HUES6 (cell line): Measurements from ENCODE around the gene MYCN.
A peak's percentile ranks its signal among the peaks of the same experiment; 100 is the strongest.

Experiments used
- H3K27ac ChIP-seq: 2 replicates; pipeline ENCODE4 v1.7.0; 2013; ENCODE audit warnings: low read depth, mild to moderate bottlenecking, low read length, inconsistent platforms
- H3K27me3 ChIP-seq: 2 replicates; pipeline ENCODE4 v1.6.1; 2013; ENCODE audit warnings: low read length; ENCODE audit not compliant: control insufficient read depth, insufficient read depth
- H3K36me3 ChIP-seq: 2 replicates; pipeline ENCODE4 v1.6.1; 2013; ENCODE audit warnings: low read length; ENCODE audit not compliant: control insufficient read depth, insufficient read depth
- H3K4me1 ChIP-seq: 2 replicates; pipeline ENCODE4 v1.6.1; 2013; ENCODE audit warnings: low read length; ENCODE audit not compliant: control insufficient read depth, insufficient read depth
- H3K4me3 ChIP-seq: 2 replicates; pipeline ENCODE4 v1.5.1; 2013; ENCODE audit warnings: low read depth, low read length
- H3K9ac ChIP-seq: one replicate; pipeline ENCODE4 v1.6.1; 2013; ENCODE audit warnings: mild to moderate bottlenecking, low read length
- H3K9me3 ChIP-seq: 2 replicates; pipeline ENCODE4 v1.6.1; 2013; ENCODE audit warnings: low read depth, low read length; ENCODE audit not compliant: control insufficient read depth, insufficient read depth

The MYCN gene

DNA sequence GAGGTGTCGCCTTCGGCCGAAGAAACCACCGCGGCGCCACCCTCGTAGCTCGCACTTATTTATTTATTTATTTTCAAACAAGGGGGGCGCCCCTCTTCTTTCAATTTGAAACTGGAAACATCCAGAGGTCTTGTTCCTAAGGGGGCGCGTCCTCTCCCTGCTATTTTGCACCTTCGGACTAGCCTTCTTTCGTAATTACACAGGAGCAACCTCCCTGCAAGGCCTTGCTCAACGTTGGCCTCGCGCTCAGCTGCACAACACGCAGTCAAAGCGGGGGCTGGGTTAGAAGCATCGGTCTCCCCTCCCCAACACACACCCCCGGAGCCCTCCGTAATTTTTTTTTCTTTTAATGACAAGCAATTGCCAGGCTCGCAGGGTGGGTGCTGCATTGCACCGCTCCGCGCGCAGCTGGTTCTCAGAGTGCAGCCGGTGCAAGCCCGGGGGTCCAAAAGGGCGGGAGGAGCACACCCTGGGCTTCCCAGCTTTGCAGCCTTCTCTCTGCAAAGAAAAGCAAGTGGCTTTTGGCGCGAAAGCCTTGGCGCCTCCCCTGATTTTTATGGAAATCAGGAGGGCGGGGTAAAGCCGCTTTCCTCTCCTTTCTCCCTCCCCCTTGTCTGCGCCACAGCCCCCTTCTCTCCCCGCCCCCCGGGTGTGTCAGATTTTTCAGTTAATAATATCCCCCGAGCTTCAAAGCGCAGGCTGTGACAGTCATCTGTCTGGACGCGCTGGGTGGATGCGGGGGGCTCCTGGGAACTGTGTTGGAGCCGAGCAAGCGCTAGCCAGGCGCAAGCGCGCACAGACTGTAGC is at the start of gene MYCN:
TSS of gene MYCN (plus strand) at position 697 of the 807 bp plus-strand sequence. CDS start 1,515 bp downstream, outside the sequence.
- peak within 1 kb of the TSS; percentile 93 for H3K4me3 ChIP-seq
- no peaks in the 10 kb centered on the region for H3K27me3 ChIP-seq
- peak within 1 kb of the TSS; percentile 92 for H3K27ac ChIP-seq
- H3K9me3 ChIP-seq, result no peaks in the 10 kb centered on the region
- peaks cover 29% of the 10 kb centered on the region for H3K36me3 ChIP-seq
- peak within 1 kb of the TSS; percentile 91 for H3K9ac ChIP-seq
- H3K4me1 ChIP-seq, result peaks cover 34% of the 10 kb centered on the region

DNA sequence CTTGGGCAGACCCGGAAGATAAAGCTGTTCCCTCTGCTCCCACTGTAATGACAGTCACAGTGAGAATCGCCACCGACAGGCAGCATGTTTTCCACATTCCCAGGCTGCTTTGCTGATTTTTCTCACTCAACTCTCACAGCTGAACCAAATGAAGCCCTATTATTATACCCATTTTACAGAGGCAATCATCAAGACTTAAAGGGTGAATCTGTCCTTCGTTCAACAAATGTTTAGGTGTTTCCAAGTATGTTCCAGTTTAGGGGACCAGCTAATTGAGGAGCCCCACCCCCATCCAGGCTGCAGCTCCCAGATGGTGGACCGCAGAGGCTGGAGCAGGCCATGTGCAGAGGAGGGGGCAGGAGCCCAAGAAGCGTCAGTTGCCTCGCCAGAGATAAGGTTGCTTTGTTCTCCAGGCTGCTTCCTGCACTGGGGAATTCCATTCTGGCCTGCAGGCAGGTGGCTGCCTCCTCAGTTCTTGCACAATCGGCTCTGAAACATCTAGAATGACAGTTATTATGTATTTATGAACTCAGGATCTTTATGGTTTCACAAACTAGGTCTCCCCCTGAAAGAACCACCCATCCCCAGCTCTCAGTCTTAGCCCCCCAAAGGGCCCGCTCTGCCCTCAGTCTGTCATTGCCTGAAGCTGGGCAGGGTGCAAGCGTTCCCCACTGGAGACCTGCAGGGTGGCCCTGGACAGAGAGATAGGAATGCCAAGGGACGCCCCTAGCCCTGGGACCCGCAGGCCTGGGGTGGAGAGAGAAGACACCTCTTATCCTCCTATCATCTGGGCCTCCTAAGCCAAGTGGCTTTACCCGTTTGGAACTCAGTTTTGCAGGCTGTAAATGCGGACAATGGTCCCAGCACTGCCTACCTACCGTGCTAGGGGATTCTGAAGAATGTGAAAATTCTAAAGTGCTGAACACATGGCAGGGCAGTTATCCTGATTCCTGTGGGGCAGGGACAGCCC is 49.1 kb upstream of the MYCN start:
- Histone ChIP-seq H3K27ac (no peak overlapping the region), H3K36me3 (no peaks in the 10 kb centered on the region), H3K4me1 (peaks cover 44% of the 10 kb centered on the region), H3K9me3 (no peaks in the 10 kb centered on the region), H3K27me3 (no peaks in the 10 kb centered on the region), H3K9ac (no peak overlapping the region), H3K4me3 (no peak overlapping the region)

DNA sequence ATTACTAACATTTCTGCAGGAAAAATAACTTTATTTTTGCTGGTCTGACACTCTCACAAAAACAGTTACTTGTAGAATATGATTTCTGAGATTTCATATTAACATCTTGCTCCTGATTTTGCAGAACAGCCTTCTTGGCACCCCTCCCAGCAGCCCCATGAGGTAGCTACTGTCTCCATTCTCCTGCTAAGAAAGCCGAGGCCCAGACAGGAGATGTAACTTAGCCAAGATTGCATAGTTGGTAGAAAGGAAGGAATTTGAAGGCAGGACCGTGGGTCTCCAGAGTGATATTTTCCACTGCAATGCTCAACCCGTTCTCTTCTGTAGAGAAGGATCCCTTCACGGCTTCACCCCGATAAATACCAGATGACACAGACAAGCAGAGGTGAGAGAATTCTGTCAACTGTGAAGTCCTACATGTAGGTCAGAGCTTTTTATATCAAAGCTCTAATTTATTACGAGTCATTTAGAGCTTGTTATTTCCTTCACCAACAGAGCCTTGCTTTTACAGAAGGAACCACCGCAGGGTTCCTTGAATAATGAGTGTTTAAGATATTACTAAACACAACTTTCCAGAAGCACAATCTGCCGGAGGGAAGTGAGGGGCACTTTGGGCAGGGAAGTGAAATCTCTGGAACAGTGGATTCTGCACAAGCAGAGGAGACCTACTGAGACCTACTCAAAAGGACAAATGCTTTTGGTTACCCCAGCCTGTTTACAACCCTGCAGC is 48.0 kb upstream of the MYCN start:
- Histone ChIP-seq H3K27ac (no peak overlapping the region), H3K9me3 (no peaks in the 10 kb centered on the region), H3K4me3 (no peak overlapping the region), H3K9ac (no peak overlapping the region), H3K4me1 (peaks cover 45% of the 10 kb centered on the region), H3K27me3 (no peaks in the 10 kb centered on the region), H3K36me3 (no peaks in the 10 kb centered on the region)

DNA sequence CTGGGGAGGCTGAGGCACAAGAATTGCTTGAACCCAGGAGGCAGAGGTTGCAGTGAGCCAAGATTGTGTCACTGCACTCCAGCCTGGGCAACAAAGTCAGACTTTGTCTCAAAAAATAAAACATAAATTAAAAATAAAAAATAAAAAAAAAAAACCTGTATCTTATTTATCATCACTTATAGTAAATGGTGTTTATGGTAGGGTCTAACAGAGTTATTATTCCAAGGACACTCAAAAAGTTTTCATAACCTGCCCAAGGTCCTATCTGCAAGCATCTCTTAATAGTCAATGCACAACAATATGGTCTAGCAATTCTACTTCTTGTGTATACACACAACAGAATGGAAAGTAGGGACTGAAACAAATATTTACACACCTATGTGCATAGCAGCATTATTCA is 47.3 kb upstream of the MYCN start:
- Histone ChIP-seq H3K4me1 (peaks cover 45% of the 10 kb centered on the region), H3K27me3 (no peaks in the 10 kb centered on the region), H3K27ac (no peak overlapping the region), H3K4me3 (no peak overlapping the region), H3K36me3 (no peaks in the 10 kb centered on the region), H3K9ac (no peak overlapping the region), H3K9me3 (peaks cover 3% of the 10 kb centered on the region; the same call in 1 of the 2 replicates)

DNA sequence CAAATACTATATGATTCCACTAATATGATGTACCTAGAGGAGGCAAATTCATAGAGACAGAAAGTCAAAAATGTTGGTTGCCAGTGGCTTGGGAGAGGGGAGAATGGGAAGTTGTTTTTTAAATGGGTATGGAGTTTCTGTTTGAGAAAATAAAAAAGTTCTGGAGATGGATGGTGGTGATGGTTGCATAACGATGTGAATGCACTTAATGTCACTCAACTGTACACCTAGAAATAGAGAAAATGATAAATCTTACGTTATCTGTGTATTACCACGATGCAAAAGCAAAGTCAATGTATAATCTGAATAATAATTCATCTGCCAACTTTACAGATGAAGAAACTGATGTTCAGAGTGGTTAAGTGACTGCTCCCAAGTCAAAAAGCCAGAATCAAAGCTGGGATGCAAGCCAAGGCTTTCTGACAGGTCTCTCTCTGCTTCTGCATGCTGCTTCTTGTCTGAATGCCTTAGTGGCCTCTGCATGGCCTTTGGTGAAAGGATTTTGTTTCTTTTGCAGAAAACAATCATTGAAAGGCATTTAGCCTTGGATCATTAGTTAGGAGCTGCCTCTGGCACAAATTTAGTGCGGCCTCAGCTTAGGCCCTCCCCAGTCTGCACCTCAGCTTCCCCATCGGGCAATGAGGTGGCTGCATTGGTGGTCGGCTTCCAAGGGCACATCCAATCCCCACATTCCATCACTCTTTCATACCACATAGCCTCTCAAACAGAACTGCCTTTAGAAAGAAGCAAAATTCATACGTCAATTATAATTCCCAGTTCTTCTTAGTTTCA is 46.5 kb upstream of the MYCN start:
- no peaks in the 10 kb centered on the region for H3K36me3 ChIP-seq
- peaks cover 7% of the 10 kb centered on the region; the same call in 1 of the 2 replicates for H3K9me3 ChIP-seq
- H3K4me3 ChIP-seq, result no peak overlapping the region
- no peak overlapping the region for H3K9ac ChIP-seq
- no peak overlapping the region for H3K27ac ChIP-seq
- H3K4me1 ChIP-seq, result peaks cover 41% of the 10 kb centered on the region
- H3K27me3 ChIP-seq, result no peaks in the 10 kb centered on the region

DNA sequence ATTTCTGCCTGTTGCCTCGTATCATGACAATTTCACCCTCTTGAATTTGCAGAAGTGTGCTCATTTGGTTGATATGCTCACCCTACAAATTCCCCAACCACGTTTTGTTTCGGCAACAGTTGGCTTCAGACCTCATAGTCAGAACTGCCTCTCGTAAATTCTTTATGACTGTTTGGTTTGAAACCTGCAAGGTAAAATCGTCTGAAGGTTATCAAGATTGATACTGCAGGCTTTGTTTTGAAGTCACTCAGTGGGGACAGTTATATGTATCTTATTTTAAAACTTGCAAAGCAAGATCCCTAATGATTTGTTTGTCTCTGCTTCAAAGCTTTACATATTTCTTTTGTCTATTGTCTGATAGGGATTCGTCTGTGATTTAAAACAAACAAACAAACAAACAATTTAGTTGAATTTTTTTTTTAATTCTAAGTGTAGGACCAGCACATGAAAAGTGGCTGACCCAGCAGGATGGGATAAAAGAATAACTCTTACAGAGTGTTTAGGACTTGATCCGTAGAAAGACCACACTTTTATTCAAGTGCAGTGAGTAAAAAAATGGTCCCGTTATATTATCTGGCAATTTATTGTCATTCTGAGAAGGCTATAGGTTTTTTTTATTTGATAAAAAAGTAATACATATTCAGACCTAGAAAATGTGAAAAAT is 45.7 kb upstream of the MYCN start:
- Histone ChIP-seq H3K4me3 (no peak overlapping the region), H3K27me3 (no peaks in the 10 kb centered on the region), H3K36me3 (no peaks in the 10 kb centered on the region), H3K27ac (no peak overlapping the region), H3K9me3 (peaks cover 7% of the 10 kb centered on the region; the same call in 1 of the 2 replicates), H3K4me1 (peaks cover 40% of the 10 kb centered on the region), H3K9ac (no peak overlapping the region)

DNA sequence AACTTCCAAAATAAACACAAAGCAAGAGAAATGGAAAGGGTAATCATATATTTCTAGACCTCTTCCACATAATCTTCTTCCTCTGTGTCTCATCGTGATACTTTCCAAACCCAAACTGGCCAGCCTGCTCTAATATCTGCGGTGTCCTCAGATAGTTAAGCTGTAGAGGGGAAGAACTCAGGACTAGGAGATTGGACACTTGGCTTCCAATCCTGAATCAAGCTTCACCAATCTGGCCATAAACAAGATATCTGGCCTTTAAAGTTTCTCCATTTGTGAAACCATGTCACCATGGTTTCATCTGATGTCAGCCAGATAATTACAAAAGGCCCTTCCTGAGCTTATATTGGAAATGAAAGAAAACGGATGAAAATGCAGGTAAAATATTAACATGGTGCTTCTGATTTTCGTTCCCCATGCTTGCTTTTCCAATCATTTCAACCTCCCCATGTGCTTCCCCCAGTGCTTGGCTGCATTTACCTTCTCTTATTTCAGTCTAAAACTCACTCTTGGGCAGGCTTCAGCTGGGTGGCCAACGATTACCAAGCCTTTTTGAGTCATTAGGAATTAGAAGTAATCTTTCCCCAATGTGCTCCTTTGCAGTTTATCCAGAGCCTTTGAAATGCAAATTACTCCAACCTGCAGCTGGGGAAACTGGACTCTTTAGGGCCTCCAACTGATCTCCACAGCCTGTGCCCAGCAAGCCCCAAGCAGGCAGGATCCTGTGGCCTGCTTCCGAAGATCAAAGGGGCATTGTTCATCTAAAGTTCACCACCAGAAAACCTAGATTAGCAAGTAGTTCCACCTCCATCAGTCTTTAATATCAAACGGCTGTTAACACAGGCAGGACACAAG is 44.5 kb upstream of the MYCN start:
- Histone ChIP-seq H3K27me3 (no peaks in the 10 kb centered on the region), H3K27ac (no peak overlapping the region), H3K9ac (no peak overlapping the region), H3K4me1 (peaks cover 29% of the 10 kb centered on the region), H3K9me3 (peaks cover 7% of the 10 kb centered on the region; the same call in 1 of the 2 replicates), H3K36me3 (no peaks in the 10 kb centered on the region), H3K4me3 (no peak overlapping the region)

DNA sequence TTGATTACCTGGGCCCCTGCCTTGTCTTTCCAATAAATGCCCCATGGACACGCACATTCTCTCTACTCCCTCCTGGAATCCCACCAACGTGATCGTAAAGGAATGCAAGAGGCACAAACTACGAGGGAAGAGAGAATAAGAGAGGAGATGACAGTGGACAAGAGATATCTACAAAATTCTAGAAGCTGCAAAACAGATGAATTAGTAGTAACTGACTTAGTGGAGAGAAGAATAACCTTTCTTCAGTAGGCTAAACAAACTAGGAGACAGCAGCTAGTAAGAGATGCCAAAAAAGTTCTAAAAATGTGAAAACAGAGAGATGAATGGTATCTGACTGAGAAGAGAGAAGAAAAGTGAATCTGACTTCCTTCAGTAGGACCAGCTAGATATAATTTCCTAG is 43.5 kb upstream of the MYCN start:
- no peaks in the 10 kb centered on the region for H3K27me3 ChIP-seq
- peaks cover 19% of the 10 kb centered on the region for H3K4me1 ChIP-seq

DNA sequence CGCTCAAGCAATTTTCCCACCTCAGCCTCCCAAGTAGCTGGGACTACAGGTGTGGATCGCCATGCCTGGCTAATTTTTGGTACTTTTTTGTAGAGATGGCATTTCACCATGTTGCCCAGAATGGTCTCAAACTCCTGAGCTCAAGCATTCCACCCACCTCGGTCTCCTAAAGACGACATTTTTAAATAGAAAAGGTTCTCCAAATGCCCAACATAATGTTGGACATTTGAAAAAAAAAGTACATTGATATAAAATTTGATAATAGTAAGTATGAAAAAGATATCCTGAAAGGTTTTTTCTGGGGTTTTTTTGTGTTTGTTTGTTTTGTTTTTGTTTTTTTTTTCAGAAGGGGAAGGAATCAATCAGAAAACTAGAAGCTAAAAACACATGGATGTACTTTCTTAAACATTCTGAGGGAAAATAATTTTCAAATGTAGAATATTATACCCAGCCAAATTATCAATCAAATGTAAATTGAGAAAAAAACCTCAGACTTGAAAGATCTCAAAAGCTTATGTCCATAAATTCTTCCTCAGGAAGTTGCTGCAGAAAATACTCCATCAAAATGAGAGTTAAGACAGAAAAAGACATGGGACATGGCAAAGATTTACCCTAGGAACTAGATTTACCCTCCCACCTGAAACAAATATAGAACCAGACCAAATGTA is 42.8 kb upstream of the MYCN start:
- H3K9ac ChIP-seq, result no peak overlapping the region
- peaks cover 12% of the 10 kb centered on the region for H3K9me3 ChIP-seq
- H3K4me3 ChIP-seq, result no peak overlapping the region
- H3K27me3 ChIP-seq, result no peaks in the 10 kb centered on the region
- peaks cover 12% of the 10 kb centered on the region for H3K4me1 ChIP-seq
- no peak overlapping the region for H3K27ac ChIP-seq
- no peaks in the 10 kb centered on the region for H3K36me3 ChIP-seq

More for the DNA sequence above, 43.5 kb upstream of the MYCN start:
- Histone ChIP-seq H3K9ac (no peak overlapping the region), H3K4me3 (no peak overlapping the region), H3K27ac (no peak overlapping the region), H3K36me3 (no peaks in the 10 kb centered on the region), H3K9me3 (peaks cover 12% of the 10 kb centered on the region)
